Glutamatergic neuron (in vitro differentiated cells): Measurements from ENCODE around the gene PRRX2. TPM values are rescaled to one million over a fixed set of nuclear protein-coding genes. Genes with fewer than 3 reads are reported as not detected.
"Not testable (repeated sequence)": the region's sequence is repeated elsewhere in the genome, so short reads cannot be mapped to it uniquely, and the experiment has no call there.

Experiments
- DNase-seq: peaks from one replicate; pipeline ENCODE4 v3.0.0; 2022
- H3K27ac Mint-ChIP-seq: one replicate; pipeline ENCODE4 v1.8.0; 2020; ENCODE audit warnings: mild to moderate bottlenecking, mixed read lengths, inconsistent platforms; ENCODE audit not compliant: unreplicated experiment
- H3K27me3 Mint-ChIP-seq: one replicate; pipeline ENCODE4 v1.8.0; 2020; ENCODE audit warnings: mild to moderate bottlenecking, moderate library complexity, mixed read lengths, inconsistent platforms; ENCODE audit not compliant: unreplicated experiment
- H3K36me3 Mint-ChIP-seq: one replicate; pipeline ENCODE4 v1.8.0; 2020; ENCODE audit warnings: mild to moderate bottlenecking, mixed read lengths, inconsistent platforms; ENCODE audit not compliant: unreplicated experiment
- H3K4me1 Mint-ChIP-seq: one replicate; pipeline ENCODE4 v1.8.0; 2020; ENCODE audit warnings: mild to moderate bottlenecking, low read depth, mixed read lengths, inconsistent platforms; ENCODE audit not compliant: unreplicated experiment
- H3K4me3 Mint-ChIP-seq: one replicate; pipeline ENCODE4 v1.8.0; 2020; ENCODE audit warnings: mild to moderate bottlenecking, mixed read lengths, inconsistent platforms; ENCODE audit not compliant: unreplicated experiment
- H3K9me3 Mint-ChIP-seq: one replicate; pipeline ENCODE4 v1.8.0; 2020; ENCODE audit warnings: mild to moderate bottlenecking, moderate library complexity, mixed read lengths, inconsistent platforms; ENCODE audit not compliant: unreplicated experiment
- total RNA-seq: library from RNA; stranded (reverse); fragmentation: NEBNext Ultra II Directional; extraction: Animal tissue kit (Norgen Biotek cat#: 25700); gene quantifications from one replicate; pipeline ENCODE4 v1.2.1, GENCODE V29; 2021; ENCODE audit not compliant: unreplicated experiment
- TF ChIP-seq, protein P1 (sequence below): fragments of 200-600 bp; sonication (generic); IDR thresholded peaks from one replicate; pipeline ENCODE4 v1.5.0; 2021; ENCODE audit not compliant: partially characterized antibody, unreplicated experiment

PRRX2 gene
- total RNA-seq, 1 donor from 2014 or later = 2.3 TPM

DNA sequence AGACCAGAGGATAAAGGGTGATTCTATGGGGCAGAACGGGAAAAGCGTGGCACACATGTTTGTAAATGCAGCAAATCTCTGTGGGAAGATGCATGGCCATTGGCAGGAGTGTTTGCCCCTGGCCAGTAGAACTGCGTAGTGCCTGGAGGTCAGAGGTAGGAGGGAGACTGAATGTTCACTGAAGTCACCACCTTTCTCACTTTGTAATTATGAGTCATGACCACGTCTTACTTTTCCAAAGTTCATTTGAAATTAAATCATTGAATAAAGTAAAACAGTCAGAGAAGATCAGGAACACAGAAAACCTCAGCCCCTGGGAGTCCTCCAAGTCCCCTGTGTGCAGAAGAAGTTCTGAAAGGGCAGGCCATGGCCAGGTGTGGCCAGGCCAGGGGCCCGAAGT lies 82.8 kb downstream of the PRRX2 start:
- Mint-ChIP-seq H3K27ac (no peak overlapping the region), H3K36me3 (no peaks in the 10 kb centered on the region), H3K9me3 (no peaks in the 10 kb centered on the region), H3K4me1 (peaks cover 8% of the 10 kb centered on the region), H3K4me3 (no peak overlapping the region), H3K27me3 (peaks cover 3% of the 10 kb centered on the region)
- TF ChIP-seq, protein P1, sequence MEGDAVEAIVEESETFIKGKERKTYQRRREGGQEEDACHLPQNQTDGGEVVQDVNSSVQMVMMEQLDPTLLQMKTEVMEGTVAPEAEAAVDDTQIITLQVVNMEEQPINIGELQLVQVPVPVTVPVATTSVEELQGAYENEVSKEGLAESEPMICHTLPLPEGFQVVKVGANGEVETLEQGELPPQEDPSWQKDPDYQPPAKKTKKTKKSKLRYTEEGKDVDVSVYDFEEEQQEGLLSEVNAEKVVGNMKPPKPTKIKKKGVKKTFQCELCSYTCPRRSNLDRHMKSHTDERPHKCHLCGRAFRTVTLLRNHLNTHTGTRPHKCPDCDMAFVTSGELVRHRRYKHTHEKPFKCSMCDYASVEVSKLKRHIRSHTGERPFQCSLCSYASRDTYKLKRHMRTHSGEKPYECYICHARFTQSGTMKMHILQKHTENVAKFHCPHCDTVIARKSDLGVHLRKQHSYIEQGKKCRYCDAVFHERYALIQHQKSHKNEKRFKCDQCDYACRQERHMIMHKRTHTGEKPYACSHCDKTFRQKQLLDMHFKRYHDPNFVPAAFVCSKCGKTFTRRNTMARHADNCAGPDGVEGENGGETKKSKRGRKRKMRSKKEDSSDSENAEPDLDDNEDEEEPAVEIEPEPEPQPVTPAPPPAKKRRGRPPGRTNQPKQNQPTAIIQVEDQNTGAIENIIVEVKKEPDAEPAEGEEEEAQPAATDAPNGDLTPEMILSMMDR = no peak
- no peak for DNase-seq

DNA sequence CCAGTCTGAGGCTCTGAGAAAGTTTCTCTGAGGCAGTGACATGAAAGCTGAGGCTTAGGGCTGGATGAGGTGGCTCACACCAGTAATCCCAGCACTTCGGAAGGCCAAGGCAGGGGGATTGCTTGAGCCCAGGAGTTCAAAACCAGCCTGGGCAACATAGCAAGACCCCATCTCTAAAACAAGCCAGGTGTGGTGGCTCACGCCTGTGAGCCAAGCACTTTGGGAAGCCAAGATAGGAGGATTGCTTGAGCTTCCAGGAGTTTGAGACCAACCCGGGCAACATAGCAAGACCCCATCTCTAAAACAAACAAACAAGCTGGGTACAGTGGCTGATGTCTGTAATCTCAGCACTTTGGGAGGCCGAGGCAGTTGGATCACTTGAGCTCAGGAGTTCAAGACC lies 83.6 kb downstream of the PRRX2 start:
- H3K36me3 Mint-ChIP-seq, H3K27ac Mint-ChIP-seq, H3K9me3 Mint-ChIP-seq, H3K4me3 Mint-ChIP-seq, H3K27me3 Mint-ChIP-seq, DNase-seq: not testable (repeated sequence)
- peaks cover 12% of the 10 kb centered on the region for H3K4me1 Mint-ChIP-seq

DNA sequence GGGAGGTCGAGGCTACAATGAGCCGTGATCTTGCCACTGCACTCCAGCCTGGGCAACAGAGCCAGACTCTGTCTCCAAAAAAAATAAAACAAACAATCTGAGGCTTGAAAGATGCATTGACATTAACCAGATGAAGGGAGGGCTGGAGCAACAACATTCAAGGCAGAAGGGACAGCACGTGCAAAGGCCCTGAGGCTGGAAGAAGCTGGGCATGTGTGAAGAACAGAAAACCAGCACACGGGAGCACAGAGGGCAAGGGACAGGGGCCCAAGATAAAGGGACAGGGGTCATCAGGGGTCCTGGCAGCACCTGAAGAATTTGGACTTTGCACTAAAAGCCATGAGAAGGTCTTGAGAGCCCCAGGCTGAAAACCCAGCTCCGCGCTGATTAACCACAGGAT lies 84.1 kb downstream of the PRRX2 start:
- Mint-ChIP-seq H3K27ac (no peak overlapping the region), H3K4me1 (peaks cover 12% of the 10 kb centered on the region), H3K9me3 (no peaks in the 10 kb centered on the region), H3K4me3 (no peak overlapping the region), H3K27me3 (peaks cover 10% of the 10 kb centered on the region), H3K36me3 (no peaks in the 10 kb centered on the region)
- TF ChIP-seq, protein P1 = no peak
- DNase-seq = no peak

DNA sequence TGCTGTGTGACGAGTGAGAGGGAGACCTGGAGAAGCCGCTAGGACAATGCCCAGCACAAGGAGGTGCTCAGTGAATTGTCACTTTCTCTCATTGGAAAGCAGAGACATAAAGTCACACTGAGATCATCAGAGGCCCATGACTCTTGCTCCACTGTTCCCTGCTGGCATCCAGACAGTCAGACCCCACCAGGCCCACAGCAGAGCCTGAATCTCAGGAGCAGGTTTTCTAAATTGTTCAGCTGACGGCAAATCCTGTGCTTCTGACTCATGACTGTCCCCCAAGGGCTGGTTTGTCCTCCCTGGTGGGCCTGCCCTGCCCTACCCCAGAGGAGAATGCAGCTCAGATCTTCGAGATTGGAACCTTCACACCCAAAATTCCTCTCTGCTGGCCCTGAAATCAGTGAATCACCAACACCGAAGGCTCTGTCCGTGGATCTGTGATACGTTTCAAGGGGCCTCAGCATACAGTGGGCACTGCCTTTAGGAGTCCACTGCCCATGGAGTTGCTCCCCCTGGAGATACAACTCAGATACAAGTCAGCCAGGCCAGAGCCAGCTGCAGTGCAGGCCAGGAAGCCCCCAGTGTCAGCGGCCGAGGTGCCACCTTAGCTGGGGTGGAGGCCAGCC lies 84.7 kb downstream of the PRRX2 start:
- no peak for DNase-seq
- peaks cover 10% of the 10 kb centered on the region for H3K27me3 Mint-ChIP-seq
- H3K4me3 Mint-ChIP-seq = no peak overlapping the region
- TF ChIP-seq, protein P1 = no peak
- peaks cover 12% of the 10 kb centered on the region for H3K4me1 Mint-ChIP-seq
- no peak overlapping the region for H3K27ac Mint-ChIP-seq
- H3K36me3 Mint-ChIP-seq = no peaks in the 10 kb centered on the region
- no peaks in the 10 kb centered on the region for H3K9me3 Mint-ChIP-seq

DNA sequence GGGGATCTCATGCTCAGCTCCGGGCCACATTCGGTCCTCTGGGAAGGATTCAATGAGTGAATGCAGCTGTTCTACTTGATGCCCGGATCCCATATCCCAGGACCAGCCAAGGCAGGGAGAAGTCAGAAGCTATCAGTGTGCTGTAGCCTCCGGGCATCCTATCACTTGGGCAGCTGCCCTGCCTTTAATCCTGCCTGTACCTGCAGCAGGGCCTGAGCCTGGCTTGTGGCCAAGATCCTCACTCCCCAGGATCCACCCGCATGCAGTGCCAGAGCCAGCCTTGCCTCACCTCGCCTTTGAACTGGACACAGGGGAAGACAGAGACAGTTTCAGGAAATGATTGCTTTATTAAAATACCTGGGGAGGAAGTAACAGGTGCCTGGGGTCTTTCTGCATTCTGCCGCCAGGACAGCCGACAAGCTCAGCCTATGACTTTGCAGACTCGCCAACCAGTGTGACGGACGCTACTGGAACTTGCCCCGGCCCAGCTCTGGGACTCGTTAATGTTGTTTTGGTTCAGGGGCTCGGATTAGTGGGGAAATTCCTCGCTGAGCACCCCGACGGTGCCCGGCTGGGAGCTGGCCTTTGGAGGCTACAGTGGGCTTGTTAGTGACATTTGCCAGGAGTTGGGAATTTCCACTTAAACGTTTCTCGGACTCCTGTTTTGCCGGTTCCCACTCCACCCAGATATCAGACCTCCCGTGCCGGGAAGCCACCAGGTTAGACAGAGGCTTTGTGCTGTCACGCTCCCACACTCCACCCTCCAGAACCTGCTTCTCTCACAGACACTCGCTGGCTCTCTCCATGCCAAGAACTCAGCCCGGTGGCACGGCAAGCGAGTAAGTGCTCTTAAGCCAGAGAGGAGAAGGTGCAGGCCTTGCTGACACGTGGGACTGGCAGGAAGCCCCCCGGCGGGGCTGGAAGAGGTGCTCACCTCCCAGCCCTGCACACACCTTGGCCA lies 86.7 kb downstream of the PRRX2 start:
- H3K4me1 Mint-ChIP-seq = peaks cover 12% of the 10 kb centered on the region
- TF ChIP-seq, protein P1 = no peak
- H3K4me3 Mint-ChIP-seq = no peak overlapping the region
- H3K27me3 Mint-ChIP-seq = peaks cover 10% of the 10 kb centered on the region
- no peaks in the 10 kb centered on the region for H3K9me3 Mint-ChIP-seq
- no peak for DNase-seq
- H3K27ac Mint-ChIP-seq = no peak overlapping the region
- no peaks in the 10 kb centered on the region for H3K36me3 Mint-ChIP-seq
